Midbrain (tissue), 1 donor: ENCODE results near the gene CCDC187.
A peak's percentile ranks its signal among the peaks of the same experiment; 100 is the strongest.
"Not testable (repeated sequence)": the region's sequence is repeated elsewhere in the genome, so short reads cannot be mapped to it uniquely, and the experiment has no call there.

Experiments
- DNase-seq: peaks from one replicate; lab custom pipeline; 2025; lab: John Stamatoyannopoulos, UW

Gene CCDC187

GRCh38 chr9:136326761-136327303 lies 22.9 kb upstream of the CCDC187 start:
- no peak for DNase-seq

- peak; percentile 20 for DNase-seq
These were observed 22.3 kb upstream of the CCDC187 start for GRCh38 chr9:136326061-136326760.

- no peak for DNase-seq
These were observed 21.5 kb upstream of the CCDC187 start for GRCh38 chr9:136325358-136325757.

DNA sequence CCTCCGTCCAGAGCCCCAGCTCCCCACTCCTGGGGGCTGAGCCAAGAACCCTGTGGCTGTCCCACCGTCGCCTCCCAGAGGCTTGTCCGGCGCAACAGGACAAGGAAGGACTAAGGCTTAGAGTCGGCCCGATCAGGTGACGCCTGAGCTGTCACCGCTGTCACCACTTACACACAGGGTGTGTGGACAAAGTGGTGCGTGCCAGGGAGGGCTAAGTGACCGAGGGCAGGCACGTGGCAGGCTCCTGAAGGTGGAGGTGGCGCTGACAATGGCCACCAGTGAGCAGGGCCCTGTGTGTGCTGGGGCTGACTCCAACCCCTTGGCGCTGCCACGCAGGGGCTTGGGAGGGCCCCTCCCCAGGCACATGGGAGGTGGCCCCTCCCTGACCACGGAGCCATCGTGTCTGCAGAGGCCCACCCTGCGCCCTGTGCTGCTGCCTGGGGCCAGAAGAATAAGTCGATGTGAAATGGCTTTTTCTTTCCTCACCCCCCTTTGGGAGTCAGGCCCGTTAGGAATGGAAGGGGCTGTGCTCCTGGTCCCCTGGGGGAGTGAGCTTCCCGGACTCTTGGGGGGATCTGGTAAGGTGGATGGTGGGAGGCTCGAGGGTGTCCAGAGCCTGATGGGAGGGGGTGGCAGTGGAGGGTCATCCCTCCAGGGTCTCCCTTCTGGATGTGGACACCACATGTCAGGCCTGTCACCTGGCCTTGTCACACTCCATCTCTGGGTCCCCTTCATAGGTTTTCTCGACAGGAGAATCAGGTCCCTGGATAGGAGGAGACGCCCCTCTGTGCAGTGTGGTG lies 20.8 kb upstream of the CCDC187 start:
- DNase-seq: no peak

DNA sequence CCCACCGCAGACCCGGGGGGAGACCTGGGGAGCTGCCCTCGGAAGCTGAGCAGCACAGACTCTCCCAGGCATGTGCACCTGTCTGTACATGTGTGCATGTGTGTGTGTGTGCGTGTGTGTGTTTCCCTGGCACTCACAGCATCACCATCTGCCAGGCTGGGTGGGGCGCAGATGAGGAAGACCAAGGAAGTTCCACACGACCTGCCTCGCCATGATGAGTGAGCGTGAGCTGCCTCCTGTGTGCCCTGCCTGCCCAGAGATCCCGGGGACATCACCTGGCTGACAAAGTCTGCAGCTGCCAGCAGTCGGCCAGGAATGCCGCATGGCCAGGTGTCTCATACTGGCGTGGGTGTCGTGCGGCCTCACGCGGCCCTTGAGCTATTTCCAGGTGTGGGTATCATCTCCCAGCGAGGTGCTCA lies 19.5 kb upstream of the CCDC187 start:
- DNase-seq: no peak

DNA sequence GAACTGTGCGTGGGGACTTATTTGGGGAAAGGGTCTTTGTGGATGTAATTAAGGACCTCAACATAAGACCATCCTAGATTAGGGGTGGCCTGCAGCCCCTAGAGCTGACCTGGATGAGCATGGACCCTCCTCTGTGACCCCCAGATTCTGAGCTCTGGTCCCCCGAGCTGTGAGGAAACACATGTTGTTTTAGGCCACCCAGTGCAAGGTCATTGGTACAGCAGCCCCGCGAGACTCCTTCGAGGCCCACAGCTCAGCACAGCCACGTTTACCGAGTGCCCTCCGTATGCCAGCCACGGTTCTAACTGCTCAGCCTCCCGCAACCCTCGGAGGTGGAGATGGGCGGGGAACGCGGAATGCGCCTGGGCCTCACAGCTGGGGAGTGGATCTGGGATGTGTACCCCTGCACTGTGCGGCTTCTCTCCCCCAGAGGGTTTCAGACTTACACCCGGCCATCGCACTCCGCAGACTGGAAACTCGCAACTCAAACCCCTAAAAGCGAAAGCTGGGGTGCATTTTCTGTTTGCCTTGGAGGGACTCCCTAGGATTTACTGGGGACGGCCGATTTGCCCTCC lies 18.9 kb upstream of the CCDC187 start:
- DNase-seq: no peak

- no peak for DNase-seq
These were observed 17.7 kb upstream of the CCDC187 start for GRCh38 chr9:136321561-136321960.

GRCh38 chr9:136320972-136321371 lies 17.1 kb upstream of the CCDC187 start:
- DNase-seq: not testable (repeated sequence)

DNA sequence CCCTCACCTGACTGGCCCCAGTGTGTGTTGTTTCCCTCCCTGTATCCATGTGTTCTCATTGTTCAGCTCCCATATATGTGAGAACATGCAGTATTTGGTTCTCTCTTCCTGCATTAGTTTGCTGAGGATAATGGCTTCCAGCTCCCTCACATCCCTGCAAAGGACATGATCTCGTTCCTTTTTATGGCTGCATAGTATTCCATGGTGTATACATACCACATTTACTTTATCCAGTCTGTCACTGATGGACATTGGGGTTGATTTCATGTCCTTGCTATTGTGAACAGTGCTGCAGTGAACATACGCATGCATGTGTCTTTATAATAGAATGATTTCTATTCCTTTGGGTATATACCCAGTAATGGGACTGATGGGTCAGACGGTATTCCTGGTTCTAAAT lies 16.1 kb upstream of the CCDC187 start:
- DNase-seq: not testable (repeated sequence)

GRCh38 chr9:136319244-136319643 lies 15.3 kb upstream of the CCDC187 start:
- DNase-seq: not testable (repeated sequence)

DNA sequence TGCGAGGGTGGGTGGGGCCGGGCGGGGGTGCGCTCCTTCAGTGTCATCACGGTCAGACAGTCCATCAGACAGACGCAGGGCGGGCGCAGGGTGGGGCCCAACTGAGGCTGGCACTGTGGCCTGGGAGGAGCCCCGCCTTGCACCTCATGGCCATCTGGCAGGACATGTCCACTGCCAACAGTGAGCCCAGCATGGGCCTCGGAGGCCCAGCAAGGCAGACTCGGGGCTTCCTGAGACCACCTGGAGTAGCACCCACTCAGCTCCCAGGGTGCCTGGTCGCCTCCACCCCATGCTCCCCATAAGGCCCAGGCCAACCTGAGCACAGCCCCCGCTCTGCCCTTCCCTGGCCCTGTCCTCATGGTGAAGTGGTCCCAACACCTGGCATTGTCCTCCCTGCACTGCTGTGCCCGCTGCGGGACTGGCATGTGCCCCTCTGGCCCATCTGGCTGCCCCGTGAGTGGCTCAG lies 14.9 kb upstream of the CCDC187 start:
- DNase-seq: no peak

DNA sequence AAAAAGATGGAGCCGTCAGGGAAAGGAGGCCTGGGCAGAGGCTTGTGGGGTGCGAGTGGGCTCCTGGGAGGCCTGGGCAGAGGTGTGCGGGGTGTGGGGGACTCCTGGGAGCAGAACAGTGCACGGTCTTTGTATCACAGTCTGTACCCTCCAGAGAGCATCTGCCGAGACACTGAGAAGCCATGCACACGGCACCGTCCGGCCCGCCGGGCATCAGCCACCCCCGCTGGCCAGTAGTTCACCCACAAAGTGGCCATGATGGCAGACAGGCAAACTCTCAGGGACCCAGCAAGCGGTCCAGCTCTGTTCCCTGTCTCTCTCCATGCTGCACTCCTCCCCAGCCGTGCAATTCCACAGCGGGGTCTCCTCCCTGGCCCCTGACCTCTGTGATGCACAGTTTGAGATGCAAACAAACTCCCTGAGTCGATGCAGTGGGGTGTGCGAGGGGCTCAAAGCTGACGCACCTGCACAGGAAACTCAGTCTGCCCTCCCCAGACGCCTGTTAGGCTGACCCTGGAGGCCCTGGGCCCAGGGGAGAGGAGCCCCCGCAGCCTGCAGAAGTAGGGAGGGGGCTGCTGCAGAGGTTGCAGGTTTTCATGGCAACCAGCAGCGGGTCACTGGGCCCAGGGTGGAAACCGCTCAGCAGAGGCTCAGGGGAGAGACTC lies 14.3 kb upstream of the CCDC187 start:
- DNase-seq: no peak

DNA sequence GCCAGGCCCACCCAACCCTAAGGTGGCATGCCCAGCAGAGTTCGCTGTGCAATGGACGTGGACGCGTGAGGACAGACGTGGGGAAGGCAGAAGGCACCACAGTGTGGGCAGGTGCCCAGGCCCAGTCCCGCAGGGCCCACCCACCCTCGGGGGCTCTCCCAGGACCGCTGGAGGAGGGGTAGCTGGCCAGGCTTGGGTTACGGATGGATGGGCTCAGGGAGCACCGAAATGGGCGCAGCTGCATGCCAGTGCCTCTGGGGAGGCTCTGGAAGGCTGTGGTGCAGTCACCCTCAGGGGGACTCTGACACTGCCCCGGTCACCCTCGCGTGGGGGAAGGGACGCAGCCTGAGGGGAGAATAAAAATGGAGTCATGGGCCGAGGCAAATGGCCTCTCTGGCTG lies 13.8 kb upstream of the CCDC187 start:
- no peak for DNase-seq

GRCh38 chr9:136316896-136317676 lies 13.2 kb upstream of the CCDC187 start:
- DNase-seq: no peak

DNA sequence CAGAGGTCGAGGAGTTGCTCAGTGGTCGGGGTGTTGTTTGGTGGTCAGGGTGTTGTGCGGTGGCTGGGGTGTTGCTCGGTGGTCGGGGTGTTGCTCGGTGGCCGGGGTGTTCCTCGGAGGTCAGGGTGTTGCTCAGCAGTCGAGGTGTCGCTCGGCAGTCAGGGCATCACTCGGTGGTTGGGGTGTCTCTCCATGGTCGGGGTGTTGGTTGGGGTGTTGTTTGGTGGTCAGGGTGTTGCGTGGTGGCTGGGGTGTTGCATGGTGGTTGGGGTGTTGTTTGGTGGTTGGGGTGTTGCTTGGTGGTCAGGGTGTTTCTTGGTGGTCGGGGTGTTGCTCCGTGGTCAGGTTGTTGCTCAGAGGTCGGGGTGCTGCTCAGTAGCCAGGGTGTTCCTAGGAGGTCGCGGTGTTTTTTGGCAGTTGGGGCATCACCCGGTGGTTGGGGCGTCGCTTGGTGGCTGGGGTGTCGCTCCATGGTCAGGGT lies 12.4 kb upstream of the CCDC187 start:
- no peak for DNase-seq

GRCh38 chr9:136314944-136315343 lies 11.1 kb upstream of the CCDC187 start:
- DNase-seq: no peak

DNA sequence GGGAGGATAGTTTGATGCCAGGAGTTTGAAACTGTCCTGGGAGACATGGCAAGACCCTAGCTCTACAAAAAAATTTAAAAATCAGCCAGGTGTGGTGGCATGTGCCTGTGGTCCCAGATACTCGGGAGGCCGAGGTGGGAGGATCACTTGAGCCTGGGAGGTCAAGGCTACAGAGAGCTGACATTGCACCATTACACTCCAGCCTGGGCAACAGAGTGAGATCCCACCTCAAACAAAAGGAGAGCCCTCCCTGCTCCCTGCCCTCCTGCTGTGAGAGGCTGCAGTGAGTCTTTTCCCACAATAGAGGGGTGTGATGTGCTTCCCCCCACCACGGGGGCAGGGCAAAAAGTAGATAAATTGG lies 10.1 kb upstream of the CCDC187 start:
- DNase-seq: no peak

- no peak for DNase-seq
These were observed 9.5 kb upstream of the CCDC187 start for GRCh38 chr9:136313111-136314055.

- peak; percentile 64 for DNase-seq
These were observed 8.5 kb upstream of the CCDC187 start for GRCh38 chr9:136312436-136312835.

GRCh38 chr9:136312009-136312375 lies 8.1 kb upstream of the CCDC187 start:
- DNase-seq: no peak
